NT2/D1 (cell line): ENCODE data around the gene SSH2.

Experiments
- SUZ12 ChIP-seq: IDR thresholded peaks from 2 replicates; pipeline ENCODE4 v1.6.1; 2011; ENCODE audit not compliant: insufficient read length, insufficient read depth; ENCODE audit errors: extremely low read depth
- YY1 ChIP-seq: IDR thresholded peaks from 2 replicates; pipeline ENCODE4 v1.6.1; 2011; ENCODE audit not compliant: insufficient read length, insufficient read depth
- ZNF274 ChIP-seq: IDR thresholded peaks from 2 replicates; pipeline ENCODE4 v1.6.1; 2011; ENCODE audit warnings: mild to moderate bottlenecking, low read depth, low read length

- TF ChIP-seq YY1, result no peak
- TF ChIP-seq ZNF274, result no peak
- no peak for TF ChIP-seq SUZ12
Measured at GRCh38 chr17:29941334-29941733, 11.3 kb upstream of the SSH2 start, which contains the start of gene EFCAB5.
